Ramos (cell line): Measurements from ENCODE around the gene NOD2.

ENCODE experiments used
- in situ Hi-C: fragments of 300-500 bp; cut with MboI; formaldehyde crosslinking; loops from one replicate; pipeline ENCODE4 v1.14.3; 2022; ENCODE audit warnings: low sequenced_read_pairs; ENCODE audit not compliant: unreplicated experiment

NOD2 gene

GRCh38 chr16:50709980-50710379, 16.6 kb downstream of the NOD2 start:
- in situ Hi-C loops = no loop called here

- in situ Hi-C loops = no loop called here
These were observed 17.6 kb downstream of the NOD2 start for GRCh38 chr16:50711040-50711439.

GRCh38 chr16:50711862-50712559, 18.6 kb downstream of the NOD2 start:
- in situ Hi-C loops = no loop called here

GRCh38 chr16:50712560-50712898, 19.1 kb downstream of the NOD2 start:
- in situ Hi-C loops = no loop called here

GRCh38 chr16:50712956-50713355, 19.6 kb downstream of the NOD2 start:
- in situ Hi-C loops = no loop called here

GRCh38 chr16:50717091-50717490, 23.7 kb downstream of the NOD2 start:
- in situ Hi-C loops = no loop called here

- in situ Hi-C loops = no loop called here
These were observed 24.1 kb downstream of the NOD2 start for GRCh38 chr16:50717494-50717893.

- in situ Hi-C loops = no loop called here
These were observed 24.8 kb downstream of the NOD2 start for GRCh38 chr16:50718061-50718760.

- in situ Hi-C loops = no loop called here
These were observed 25.5 kb downstream of the NOD2 start for GRCh38 chr16:50718761-50719400.

GRCh38 chr16:50719401-50720337, 26.3 kb downstream of the NOD2 start:
- in situ Hi-C loops = no loop called here

GRCh38 chr16:50721549-50722404, 28.4 kb downstream of the NOD2 start:
- in situ Hi-C loops = no loop called here

GRCh38 chr16:50722405-50722737, 29.0 kb downstream of the NOD2 start:
- in situ Hi-C loops = no loop called here

- in situ Hi-C loops = no loop called here
These were observed 29.6 kb downstream of the NOD2 start for GRCh38 chr16:50722960-50723359.

- in situ Hi-C loops = no loop called here
These were observed 30.9 kb downstream of the NOD2 start for GRCh38 chr16:50724306-50724705.

GRCh38 chr16:50731130-50731988, 38.0 kb downstream of the NOD2 start:
- in situ Hi-C loops = no loop called here

GRCh38 chr16:50731989-50732832, 38.8 kb downstream of the NOD2 start:
- in situ Hi-C loops = no loop called here

- in situ Hi-C loops = no loop called here
These were observed 40.1 kb downstream of the NOD2 start for GRCh38 chr16:50733468-50733867.

- in situ Hi-C loops = no loop called here
These were observed 42.3 kb downstream of the NOD2 start for GRCh38 chr16:50735629-50736122.
